ENCODE results near the gene SYT7.

SYT7 gene

DNA sequence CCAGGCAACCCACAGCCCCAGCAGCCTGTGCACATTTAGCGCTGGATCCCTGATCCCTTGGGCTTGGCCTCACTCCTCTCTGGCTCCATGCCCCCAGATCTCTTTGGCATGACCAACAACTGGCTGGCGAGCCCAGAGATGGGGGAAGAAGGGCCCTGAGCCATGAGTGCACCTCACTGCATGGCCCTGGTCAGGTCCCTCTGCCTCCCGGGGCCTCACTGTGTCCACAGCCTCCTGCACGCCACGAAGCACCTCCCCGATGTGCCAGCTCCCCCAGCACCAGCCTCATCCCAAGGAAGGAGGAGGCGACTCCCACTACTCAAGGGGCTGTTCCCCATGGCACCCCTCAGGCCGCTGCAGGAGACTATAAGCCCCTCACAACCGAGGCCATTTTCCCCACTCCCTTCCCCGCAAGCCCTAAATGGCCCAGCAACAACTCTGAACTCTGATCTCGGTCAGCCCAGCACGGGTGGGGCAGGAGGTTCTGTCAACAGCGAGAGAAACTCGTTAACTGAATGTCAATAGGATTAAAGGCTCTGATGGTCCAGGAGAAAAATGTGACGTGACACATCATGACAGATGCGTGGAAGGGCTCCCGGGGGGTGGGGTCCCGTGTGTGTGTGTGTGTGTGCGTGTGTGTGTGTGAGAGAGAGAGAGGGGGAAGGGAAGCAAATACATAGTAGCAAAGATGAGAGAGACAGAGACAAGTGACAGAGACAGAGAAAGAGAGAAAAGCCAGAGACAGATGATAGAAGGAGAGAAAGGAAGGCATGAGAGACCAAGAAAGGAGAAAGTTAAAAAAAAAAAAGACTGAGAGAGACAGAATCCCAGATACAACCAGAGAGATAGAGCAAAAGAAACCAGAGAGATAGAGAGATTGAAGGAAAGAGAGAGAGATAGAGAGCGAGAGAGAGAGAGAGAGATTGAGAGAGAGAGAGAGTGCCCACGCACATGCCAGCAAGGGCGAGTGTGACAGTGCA is 28.4 kb upstream of the SYT7 start:
- no peak for DNase-seq (ENCODE audit: low read depth in 3 of 3, low spot score in 1 of 3)

DNA sequence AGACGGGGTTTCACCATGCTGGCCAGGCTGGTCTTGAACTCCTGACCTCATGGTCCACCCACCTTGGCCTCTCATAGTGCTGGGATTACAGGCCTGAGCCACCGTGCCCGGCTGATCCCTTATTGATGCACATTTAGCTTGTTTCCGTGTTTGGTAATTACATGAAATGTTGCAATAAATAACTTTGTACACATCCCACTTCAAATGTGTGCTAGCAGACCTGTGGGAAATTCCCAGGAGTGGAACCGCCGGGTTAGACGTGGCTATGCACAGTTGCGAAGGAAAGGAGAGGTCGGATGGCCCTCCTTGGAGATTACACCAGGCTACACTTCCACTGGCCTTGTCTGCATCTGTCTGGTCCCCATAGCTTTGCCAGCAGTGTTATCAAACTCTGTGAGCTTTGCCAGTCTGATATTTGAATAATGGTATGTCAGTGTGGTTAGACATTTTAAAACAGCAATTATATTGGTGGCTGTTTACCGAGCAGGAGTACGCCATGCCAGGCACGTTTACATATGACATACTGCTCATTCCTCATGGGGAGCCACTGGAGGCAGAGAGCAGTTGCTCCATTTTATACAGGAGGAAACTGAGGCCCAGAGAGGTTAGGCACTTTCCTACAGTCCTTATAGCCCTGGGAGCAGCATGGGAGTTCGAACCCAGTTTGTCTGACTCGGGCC is 27.2 kb upstream of the SYT7 start:
- no peak for DNase-seq (ENCODE audit: low read depth in 3 of 3, low spot score in 1 of 3)

DNA sequence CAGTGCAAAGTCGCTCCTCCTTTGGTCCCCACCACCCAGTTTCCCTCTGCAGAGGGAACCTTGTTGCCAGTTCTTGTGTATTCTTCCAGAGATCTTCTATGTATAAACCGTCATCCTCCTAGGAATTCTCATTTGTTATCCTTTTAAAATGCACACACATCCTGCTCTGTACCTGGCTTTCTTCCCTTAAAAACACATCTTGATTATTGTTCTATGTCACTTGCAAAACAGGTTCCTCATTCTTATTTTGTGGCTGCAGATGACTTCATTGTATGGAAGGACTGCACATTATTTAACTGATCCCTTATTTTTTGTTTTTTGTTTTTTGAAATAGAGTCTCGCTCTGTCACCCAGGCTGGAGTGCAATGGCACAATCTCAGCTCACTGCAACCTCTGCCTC is 26.6 kb upstream of the SYT7 start:
- DNase-seq (ENCODE audit: low read depth in 3 of 3, low spot score in 1 of 3): no peak

DNA sequence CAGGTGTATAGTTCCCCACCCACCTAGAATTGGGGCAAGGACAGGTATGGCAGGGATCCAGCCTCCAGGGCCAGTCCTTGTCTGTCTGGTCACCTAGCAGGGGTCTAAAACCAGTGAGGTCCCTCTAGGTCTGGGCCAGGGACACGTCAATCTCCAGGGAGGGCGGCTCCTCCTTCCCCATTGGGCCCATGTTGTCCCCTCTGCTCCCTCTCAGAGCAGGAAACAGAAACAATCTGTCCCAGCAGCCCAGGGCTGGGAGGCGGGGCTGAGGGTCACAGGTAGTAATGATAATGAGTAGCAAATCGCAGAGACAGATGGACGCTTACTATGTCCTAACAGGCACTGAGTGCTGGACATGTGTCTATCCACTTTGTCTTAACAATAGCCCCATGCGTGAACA is 22.8 kb upstream of the SYT7 start:
- no peak for DNase-seq (ENCODE audit: low read depth in 3 of 3, low spot score in 1 of 3)

DNA sequence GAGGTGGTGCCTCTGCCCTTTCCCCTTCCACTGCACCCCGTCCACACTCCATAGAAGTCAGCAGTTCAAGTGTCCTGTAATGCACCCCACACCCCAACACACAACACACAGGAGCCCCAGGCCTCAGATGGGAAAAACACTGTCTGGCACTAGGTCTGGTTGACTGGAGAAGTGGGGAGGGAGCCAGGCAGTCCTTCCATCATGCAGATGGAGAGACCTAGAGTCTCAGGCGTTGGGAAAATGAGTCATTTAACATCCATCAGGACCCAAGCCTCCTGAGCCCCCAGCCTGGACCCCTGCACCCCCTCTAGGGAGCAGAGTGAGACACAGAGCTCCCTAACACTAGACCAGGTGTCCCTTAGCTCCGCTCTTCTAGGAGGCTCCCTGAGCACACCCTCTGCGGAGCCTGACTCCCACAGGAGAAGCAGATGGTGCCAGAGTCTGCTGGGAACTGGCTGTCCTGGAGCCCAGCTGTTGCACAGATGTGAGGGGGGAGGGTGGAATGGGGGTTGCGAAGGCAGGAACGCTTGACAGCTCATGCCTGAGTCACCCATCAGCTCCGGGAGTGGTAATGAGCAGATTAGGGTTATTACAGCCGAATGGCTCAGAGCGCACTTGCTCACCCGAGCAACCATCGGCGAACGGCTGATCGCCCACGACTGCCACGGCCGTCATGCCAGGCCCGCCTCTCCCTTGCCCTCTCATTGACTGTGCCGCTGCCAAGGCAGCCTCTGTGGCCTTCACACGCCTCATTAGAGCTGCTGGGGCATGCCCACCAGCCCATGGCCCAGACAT is 22.1 kb upstream of the SYT7 start:
- no peak for DNase-seq (ENCODE audit: low read depth in 3 of 3, low spot score in 1 of 3)

DNA sequence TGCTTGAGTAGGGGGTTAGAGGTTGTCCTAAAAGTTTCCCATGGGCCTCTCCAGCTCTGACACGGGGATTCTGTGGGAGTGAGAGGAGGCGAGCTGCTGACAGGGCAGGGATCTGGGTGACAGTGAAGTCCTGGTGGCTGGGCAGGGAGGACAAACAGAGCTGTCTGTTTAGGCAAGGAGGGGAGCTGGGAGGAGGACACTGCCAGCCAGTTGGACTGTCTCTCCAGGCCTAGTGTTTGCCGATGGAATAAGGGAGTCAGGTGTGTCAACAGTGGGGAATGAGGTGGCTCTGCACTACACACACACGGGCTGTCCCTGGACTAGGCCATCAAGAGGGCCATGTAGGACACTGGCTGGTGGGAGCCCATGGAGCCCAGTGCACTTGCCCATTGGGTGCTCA is 20.6 kb upstream of the SYT7 start:
- DNase-seq (ENCODE audit: low read depth in 3 of 3, low spot score in 1 of 3): no peak

DNA sequence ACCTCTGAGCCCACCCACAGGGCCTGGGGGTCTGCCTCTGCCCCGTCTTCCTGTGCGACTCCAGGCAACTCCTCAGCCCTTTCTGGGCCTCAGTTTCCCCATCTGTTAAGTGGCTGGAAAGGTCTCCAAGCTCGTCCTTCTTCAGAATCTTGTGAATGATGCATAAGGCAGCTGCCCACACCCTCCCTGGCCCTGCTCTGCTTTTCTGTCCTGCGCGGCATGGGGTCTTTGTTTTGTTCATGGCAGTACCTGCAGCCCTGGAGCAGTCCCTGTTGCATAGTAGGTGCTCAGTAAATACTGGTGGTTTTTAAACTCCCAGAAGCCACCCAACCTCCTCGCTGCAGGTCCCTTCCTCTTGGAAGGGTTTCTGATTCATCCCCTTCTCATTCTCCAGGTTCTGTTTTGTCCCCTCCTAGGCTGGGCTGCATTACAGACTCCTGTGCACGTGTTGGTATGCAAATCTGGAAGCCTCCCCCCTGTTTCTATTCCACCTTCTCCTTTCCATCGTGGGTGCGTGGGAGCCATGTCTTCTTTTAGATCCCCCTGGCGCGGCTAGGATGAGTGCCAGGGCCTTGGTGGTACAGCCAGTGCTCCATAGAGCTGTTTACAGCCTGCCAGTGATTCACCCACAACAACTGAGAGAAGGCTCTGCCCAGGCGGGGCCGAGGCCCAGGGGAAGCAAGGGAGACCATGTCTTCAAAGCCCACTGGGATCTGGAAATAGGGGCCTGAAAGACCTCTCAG is 19.3 kb upstream of the SYT7 start:
- DNase-seq (ENCODE audit: low read depth in 3 of 3, low spot score in 1 of 3): no peak

DNA sequence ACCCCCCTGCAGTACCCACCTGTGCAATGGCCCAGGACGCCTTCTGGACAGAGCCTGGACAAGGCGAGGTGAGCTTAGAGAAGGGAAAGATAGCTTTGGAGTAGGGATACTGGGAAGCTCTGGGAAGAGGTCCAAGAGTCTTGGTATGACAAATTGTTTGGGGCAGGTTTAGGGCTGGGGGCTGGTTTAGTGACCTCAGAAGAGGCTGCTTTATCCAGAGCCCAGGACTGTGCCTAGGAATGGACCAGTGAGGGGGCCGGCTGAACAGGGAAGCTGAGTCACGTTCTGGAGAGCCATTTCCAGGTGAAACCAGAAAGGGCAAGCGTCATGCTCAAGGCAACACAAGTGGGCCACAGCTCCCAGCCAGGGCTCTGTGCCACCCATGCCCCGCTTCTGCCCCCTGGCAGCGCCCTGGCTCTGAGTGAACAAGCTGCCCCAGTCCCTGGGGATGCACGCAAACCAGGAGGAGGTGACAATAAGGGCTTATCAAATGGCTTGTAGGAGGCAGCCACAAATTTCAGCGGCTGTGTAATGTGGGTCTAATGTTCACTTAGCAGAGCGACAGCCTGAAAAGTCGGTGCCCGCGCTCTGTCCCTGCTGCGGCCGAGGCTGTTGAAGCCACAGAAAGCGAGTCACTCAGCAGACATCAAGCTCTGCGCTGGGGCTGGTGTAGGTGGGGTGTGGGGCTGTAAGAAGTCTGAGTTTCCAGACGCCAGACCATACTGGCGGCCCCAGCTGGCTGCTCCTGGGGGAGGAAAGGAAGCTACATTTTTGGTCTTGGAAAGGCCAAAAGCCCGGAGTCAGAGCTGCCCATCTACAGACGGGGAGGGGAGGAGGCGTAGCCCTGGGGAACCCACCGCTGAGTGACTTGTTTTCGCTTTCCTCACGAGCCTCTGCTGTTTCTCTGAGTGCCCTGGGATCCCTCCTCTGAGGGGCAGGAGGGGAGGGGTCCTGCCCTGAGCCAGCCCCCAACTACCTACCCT is 18.3 kb upstream of the SYT7 start:
- DNase-seq (ENCODE audit: low read depth in 3 of 3, low spot score in 1 of 3): no peak

DNA sequence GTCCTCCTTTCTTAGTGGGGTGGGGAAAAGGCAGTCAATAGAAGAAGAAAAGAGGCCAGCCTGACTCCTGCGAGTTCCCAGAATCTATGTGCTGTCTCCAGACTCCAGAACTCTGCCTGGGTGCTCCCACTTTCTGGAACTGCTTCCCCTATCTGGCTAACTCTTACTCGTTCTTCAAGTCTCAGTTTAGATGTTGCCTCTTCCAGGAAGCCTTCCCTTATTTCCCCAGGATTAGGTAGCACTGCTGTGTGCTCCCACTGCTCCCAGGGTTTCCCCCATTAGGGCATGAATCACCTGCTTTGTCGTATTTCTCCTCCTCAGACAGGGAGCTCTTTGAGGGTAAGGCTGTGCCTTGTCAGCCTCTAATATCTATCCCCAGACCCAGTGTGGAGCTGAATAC is 17.5 kb upstream of the SYT7 start:
- DNase-seq (ENCODE audit: low read depth in 3 of 3, low spot score in 1 of 3): no peak

DNA sequence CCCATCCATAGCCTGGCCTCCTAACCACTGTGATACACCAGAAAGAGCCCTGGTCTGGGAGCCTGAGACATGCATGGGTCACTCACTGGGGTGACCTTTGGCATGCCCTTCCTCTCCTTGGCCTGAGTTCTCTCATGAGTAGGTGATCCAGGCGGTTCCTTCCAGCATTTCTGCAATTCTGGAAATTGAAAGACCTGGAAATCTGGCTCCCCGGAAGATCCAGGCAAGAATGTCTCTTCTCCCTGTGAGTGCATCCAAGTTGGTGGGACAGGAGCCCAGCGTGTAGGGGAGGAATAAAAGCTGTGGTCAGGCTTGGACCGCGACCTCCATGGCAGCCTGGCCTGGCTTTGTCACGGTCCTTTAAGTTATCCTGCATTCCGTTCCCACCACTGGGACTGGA is 16.1 kb upstream of the SYT7 start:
- DNase-seq (ENCODE audit: low read depth in 3 of 3, low spot score in 1 of 3): no peak

DNA sequence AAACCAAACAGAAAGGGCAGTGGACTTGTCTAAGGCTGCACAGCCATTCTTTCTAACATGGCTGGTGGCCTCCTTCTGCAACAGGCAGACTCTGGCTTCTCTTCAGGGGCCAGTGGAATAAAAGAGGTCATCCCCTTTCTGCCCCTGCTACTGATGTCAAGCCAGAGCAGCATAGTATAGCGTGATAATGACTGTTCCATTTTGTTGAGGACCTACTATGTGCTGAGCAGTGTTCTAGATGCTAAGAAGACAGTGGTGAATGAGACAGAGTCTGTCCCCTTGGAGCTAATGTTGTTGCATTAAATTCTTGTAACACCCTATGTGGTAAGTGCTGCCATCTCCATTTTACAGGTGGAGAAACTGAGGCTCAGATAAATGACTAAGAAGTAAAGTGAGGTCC is 15.7 kb upstream of the SYT7 start:
- no peak for DNase-seq (ENCODE audit: low read depth in 3 of 3, low spot score in 1 of 3)

DNA sequence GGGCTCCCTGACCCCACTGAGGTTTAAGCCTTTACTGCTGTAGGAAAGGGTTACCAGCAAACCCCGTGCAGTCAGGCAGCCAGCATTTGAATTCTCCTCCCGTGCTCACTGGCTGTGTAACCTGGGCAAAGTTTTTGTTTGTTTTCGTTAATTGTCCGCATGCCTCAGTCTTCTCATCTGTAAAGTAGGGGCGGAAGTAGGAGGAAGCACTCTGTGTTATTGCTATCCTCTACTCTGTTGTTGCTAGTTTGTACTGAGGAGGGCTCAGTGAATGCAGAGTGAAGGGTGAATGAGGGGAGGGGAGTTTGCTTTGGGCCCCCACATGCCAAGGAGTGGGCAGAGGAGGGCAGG is 14.0 kb upstream of the SYT7 start:
- no peak for DNase-seq (ENCODE audit: low read depth in 3 of 3, low spot score in 1 of 3)

DNA sequence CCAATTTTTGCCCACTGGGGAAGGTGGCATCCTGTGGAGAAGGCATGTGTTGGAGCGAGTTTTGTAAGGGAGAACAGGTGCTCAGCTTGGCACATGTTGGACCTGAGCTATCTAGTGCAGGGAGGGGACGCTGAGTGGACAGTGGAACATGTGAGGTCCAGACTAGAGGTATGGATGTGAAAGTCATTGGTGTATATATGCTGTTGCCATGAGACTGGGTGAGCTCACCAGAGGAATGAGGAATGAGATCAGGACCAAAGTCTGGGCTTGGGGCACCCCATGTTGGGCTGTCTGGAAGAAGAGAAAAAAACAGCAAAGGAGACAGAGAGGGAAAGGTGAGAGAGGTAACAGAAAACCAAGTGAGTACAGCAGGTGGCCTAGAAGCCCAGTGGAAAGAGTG is 12.3 kb upstream of the SYT7 start:
- DNase-seq (ENCODE audit: low read depth in 3 of 3, low spot score in 1 of 3): no peak

DNA sequence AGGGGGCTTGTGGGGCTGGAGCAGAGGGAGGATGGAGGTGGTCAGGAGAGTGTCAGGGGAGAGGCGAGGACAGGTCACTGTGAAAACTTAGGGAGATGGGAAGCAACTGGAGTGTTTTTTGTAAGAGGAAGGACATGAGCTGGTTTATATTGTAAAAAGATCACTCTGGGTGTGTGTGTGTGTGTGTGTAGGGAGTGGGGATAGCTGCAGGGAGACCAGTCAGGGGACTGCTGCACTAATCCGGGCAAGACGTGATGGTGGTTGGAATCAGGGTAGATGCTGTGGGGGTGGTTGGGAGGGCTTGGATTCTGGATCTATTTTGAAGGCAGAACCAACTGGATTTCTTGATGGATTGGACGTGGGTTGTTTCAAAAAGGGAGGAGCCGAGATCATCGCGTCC is 11.3 kb upstream of the SYT7 start:
- DNase-seq (ENCODE audit: low read depth in 3 of 3, low spot score in 1 of 3): no peak

DNA sequence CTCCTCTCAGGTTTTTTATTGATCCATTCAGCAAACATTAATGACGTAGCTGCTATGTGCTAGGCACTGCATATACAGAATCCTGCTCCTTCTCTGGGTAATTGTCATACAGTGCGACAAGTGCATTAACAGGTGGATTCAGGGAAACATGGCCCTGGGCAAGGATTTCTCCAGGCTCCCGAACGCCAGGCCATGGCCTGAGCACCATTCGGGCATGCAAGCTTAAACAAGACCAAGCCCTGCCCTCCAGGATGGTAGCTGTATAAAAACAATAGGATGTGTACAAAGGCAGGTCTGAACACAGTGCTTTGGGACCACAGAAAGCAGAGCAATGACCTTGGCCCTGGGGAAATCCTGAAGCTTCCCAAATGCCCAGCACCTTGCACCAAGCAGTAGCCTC is 9.1 kb upstream of the SYT7 start:
- DNase-seq (ENCODE audit: low read depth in 3 of 3, low spot score in 1 of 3): no peak

DNA sequence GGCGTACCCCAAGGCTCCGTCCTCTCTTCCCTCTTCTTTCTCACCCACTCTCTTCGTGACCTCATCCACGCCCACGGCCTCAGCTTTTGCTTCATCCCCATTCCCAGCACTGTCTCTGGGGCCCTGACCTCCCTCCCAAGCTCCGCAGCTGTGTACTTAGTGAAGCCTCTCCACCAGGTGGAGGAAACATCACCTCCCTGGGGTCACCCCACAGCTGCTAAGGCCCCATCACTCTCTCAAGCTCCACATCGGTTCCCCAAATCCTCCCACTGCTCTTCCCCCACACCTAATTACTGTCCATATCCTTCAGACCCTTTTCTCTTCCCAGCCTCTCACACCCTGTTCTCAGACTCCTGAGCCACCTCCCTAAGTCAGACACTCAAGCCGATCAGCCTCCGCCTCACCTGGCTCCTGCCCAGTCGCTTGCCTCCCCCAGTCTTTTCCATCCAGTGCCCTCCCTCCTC is 7.9 kb upstream of the SYT7 start:
- DNase-seq (ENCODE audit: low read depth in 3 of 3, low spot score in 1 of 3): no peak

DNA sequence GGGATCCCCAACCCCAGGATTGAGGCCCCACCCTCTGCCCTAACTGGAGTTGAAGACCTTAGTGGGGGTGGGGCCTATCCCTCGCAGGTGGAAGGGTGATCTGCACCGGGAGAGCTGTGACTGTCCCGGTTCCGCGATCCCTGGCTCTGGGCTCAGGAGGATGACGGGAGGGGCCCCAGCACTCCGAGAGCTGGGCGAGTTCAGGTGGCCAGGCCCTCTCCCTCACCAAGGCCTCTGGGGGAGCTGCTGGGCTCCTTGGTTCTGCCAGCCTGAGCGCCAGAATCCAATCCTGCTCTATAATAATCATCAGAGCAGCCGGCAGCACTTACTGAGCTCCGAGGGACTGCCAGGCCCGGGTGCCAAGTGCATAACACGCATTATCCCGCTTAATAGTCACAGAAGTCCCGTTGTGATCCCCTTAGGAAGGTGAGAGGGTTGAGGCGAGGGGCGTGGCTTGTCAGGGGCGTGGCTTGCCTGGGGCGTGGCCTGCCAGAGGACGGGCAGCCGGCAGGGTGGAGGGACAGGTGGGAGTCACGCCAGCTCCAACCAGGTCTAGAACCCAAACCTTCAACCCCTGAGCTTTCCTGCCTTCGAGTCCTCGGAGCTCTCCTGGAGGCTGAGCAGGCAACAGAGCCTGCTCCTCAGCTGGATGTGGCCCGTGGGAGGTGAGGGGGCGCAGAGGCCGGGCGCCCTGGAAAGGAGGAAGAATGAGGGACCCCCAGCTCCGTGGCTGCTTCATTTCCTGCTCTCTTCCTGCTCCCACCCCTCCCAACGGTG is 7.3 kb upstream of the SYT7 start:
- DNase-seq (ENCODE audit: low read depth in 3 of 3, low spot score in 1 of 3): peak; percentile 5 to 65 (median 24)

DNA sequence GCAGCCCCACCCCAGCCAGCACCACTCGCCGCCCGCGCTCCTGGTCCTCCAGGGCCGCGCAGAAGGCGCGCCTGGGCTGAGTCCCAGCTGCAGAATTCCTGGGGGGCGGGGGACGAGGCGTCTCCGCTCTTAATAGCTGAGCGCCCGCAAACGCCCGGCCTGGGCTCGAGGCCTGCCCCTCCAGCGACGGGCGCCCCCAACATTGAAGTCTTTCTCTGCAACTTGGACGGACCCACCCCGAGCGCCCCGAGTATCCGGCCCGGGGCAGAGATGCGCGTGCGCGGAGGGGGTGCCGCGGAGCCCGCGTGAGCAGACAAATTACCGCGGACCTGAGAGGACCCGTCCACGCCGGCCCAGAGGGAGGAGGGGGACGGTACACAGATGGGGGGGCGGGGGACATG is 6.7 kb upstream of the SYT7 start:
- DNase-seq (ENCODE audit: low read depth in 3 of 3, low spot score in 1 of 3): no peak

DNA sequence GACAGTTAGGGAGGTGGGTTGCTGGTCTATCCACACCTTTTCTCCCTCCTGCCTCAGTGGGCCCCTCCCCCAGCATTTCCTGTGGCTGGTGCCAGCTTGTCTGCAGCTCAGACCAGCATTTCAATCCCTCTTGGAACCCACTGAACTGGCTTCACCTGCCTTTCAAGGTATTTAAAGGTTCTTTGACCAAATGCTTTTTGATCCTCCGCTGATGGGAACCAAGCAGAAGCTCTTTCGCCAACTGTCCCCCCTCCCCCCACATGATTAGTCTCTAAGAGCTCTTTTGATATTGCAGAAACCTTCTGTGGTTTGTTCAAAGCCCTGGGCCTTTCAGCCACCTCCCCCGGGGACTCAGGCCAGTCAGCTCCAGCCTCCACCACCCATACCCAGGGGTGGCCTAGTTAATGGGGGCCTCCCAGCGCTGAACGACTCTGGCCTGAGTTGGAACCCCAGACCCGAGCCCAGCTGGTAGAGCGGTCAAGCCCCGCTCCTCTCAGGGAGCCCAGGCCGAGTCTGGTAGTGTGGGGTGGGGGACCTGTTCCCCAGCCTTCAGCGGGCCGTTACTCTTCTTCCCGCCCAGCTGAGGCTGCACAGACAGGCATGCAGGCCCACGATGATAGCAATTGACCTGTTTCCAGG is 6.0 kb upstream of the SYT7 start:
- DNase-seq (ENCODE audit: low read depth in 3 of 3, low spot score in 1 of 3): no peak
